SKM-1 treated with dmso at 0.1 percent for 144 hours (cell line): ENCODE data around the gene CNOT3.

ENCODE experiments used
- DNase-seq: peaks from one replicate; lab custom pipeline; 2025; ENCODE audit not compliant: unreplicated experiment; lab: John Stamatoyannopoulos, UW

Gene CNOT3

DNA sequence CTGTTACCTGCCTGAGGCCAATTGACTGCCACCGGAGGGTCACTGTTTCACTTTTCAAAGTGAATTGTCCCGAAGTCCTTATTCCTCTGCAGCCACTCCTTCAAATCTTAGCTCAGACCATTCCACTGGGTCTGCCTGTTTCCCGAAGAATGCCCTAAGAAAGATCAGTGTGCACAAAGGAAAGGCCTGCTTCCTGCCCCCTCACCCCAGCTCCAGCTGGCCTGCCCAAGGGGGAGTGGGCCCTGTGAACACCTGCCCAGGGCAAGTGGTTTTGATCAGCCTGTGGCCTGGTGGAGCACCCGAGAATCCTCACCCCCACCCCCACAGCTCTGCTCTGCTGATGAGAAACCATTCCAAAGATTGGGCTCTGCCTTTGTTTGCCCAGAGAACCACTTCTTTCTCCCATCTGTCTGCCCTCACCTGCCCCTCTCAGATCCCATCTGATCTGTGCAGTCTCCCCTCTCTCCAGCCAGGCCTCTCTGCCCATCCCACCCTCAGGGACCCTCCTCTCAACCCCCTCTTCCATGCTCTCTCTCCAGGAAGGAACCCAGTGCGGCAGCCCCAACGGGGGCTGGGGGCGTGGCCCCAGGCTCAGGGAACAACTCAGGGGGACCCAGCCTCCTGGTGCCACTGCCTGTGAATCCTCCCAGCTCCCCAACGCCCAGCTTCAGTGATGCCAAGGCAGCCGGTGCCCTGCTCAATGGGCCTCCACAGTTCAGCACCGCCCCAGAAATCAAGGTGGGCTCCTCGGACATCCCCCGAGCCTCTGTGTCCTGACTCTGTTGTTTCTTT is 11.7 kb downstream of the CNOT3 start:
- DNase-seq, result no peak

DNA sequence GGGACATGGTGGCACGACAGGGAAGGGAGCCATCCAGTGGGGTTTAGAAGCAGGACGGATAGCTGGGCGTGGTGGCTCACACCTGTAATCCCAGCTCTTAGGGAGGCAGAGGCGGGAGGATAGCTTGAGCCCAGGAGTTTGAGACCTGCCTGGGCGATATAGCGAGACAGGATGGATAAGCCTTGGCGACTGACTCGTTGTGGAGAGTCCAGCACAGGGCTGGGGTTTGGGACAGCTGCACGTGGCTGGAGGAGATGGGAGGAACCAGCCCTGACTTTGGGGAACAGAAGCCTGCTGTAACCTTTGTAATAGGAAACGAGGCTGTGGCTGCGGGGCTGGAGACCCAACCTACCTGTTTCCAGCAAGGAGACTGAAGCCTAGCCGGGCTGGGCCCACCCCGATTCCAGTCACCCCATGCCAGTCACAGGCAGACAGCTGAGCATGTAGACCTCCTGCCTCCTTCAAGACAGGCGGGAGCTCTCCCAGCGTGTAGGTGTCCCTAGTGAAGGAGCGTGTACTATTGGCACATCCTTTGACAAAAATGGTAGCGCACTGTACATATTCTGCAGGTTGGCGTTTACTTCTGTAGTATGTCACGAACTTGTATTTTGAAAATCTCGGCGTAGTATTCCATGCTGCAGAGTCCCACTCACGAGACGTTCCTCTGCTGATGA is 13.9 kb downstream of the CNOT3 start:
- no peak for DNase-seq

DNA sequence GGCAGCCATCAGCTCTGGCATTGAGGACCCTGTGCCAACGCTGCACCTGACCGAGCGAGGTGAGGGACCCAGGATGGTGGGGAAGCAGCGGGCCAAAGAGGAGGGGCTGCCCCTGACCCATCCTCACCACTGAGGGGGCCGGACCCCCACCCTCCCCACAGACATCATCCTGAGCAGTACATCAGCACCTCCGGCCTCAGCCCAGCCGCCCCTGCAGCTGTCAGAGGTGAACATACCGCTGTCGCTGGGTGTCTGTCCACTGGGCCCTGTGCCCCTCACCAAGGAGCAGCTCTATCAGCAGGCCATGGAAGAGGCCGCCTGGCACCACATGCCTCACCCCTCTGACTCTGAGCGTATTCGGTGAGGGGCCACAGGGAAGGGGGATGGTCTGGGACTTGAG is 14.7 kb downstream of the CNOT3 start:
- DNase-seq, result no peak

DNA sequence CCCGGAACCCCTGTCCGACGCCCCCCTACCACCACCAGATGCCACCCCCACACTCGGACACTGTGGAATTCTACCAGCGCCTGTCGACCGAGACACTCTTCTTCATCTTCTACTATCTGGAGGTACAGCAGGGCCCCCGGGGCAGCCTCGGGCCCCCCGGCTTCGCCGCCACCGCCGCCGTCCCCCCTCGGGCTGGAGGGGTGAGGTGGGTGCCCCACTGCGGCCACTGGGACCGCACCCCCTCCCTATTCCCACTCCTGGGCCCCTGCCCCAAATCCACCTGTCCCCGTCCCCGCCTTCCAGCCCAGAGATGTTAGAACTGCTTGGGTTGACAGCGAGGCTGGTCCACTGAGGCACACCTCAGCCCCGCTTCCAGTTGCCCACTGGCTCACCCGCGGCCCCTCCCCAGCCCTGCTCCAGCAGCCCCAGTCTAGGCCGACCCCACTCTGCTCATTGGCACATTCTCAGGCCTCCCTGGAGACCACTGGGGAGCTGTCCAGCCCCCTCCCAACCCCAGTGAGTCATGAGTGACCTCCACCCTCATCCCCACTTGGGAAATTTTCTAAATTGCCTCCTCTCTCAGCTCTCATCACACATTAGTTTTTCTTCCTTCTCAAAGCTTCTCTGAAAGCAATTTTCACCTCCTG is 15.4 kb downstream of the CNOT3 start:
- DNase-seq, result no peak

DNA sequence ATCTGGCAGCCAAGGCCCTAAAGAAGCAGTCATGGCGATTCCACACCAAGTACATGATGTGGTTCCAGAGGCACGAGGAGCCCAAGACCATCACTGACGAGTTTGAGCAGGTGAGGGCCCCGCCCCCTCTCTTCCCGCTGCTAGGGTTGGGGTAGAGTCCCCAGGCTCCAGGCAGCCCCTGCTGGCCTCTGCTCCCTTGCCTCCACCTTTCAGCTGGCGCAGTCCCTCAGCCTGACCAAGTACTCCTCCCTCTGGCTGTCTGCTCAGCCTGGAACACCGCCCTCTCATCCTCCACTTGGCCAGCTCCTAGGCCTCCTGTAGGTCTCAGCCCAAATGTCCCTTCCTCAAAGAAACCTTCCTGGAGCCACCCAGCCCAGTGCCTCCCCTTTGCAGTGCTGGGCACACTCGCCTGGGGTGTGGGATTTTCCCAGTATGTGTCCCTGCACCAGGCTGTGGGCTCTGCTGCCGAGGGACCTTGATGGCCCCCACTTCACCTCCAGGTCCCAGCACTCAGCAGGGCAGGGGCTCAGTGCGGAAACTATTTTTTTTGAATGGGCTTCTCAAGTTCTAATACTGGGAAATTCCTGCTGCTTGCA is 16.3 kb downstream of the CNOT3 start:
- no peak for DNase-seq

DNA sequence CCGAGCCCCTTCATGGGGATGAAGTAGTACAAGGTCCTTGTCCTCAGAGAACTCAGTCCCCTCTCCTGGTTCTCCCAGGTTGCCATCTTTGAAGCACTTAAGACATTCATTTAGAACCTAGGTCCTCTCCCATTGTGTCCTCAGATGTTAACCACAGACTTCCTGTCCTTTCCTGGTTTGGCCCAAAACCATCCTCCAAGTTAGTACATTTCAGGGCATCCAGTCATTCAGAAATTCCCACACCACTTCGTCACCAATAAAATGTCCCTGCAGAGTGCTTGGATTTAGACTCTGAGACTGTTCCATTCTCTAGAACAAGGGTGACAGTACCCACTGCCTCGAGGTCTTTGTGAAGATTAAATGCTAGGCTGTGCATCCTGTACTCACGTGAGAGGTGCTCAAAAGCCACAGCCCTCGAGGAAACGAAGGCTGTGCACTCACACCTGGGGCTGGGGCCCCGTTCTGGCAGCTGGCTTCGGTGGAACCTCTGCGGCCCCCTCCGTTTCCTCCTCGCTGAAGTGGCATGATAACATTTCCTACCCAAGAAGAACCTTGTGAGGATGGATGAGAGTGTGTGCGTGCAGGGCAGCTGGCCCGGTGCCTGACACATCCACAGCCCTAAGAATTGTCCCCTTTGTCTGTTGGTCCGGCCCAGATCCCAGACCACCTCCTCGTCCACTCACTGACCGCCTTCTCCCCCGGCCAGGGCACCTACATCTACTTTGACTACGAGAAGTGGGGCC is 17.2 kb downstream of the CNOT3 start:
- DNase-seq, result no peak

DNA sequence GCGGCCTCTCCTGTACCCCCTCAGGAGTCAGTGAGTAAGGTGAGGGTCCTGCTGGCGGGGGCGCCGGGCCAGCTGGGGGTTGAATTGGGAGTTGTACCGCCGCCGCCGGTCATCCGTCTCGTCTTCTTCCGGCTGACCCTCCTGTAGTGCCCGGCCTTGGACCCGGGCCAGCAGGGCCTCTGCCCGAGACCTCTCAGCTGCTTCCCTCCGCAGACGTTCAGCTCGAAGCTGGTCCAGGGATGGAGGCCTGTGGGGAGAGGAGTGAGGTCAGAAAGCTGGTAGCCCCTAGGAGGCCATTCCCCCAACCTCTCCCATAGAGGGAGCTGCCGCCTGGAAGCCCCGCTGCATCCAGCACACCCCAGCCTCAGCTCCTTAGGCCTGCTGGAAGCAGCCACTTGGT is 18.1 kb downstream of the CNOT3 start:
- DNase-seq, result no peak

DNA sequence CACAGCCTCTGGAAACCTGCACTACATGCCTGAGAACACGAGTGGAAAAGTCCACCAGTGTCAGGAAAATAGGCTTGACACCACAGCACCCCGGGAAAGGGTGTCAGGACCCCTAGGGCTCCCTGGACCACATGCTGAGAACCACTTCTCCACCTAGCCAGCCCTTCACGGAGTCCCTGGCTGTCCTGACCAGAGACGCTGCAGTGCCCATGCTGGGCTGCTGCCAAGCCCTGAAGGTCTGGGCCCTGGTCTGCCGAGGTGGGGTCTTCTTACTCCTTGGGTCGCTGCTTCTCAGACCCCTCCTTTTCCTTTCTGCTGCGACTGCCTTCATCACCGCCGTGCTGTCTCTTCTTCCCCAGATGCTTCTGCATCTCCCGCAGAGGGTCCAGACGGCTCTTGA is 18.9 kb downstream of the CNOT3 start:
- DNase-seq, result no peak

DNA sequence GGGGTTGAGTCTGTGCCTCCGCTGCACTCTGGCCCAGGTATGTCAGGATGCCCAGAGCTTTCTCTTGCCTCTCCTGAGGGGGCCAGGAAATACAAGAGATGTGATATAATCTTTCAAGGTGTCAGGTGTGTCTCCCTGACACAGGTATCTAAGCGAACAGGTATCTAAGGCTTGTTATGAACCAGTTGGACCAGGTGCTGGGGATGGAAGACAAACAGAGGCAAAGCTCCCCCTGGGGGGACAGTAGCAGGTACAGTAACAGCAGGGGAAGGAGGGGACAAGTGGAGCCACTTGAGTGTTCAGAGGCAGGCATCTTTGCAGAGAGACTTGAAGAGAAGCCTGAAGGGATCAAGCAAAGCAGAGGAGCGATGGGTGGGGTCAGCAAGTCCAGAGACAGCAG is 19.4 kb downstream of the CNOT3 start:
- no peak for DNase-seq

DNA sequence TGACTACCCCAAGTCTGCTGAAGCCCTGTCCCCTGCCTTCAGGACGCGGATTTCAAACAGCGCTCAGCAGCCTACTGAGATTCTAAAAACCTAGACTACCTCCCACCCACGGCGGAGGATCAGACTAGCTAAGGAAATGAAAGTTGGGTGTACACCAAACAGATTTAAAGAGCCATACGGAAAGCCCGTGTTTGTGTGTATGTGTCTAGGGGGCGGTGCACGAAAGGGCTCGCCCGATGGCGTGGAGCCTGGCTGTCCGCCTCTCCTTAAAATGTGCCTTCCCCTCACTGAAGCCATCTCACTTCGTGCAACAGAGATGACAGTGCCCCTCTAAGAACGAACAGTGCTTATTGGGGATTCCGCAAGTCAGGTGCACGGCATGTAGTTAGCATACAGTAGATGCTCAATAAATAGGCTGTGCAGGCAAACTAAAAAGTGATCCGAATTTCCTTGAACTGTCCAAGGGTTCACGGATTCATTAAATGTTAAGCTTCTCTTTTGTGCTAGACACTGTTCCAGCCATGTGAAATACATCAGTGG is 21.3 kb downstream of the CNOT3 start:
- no peak for DNase-seq

DNA sequence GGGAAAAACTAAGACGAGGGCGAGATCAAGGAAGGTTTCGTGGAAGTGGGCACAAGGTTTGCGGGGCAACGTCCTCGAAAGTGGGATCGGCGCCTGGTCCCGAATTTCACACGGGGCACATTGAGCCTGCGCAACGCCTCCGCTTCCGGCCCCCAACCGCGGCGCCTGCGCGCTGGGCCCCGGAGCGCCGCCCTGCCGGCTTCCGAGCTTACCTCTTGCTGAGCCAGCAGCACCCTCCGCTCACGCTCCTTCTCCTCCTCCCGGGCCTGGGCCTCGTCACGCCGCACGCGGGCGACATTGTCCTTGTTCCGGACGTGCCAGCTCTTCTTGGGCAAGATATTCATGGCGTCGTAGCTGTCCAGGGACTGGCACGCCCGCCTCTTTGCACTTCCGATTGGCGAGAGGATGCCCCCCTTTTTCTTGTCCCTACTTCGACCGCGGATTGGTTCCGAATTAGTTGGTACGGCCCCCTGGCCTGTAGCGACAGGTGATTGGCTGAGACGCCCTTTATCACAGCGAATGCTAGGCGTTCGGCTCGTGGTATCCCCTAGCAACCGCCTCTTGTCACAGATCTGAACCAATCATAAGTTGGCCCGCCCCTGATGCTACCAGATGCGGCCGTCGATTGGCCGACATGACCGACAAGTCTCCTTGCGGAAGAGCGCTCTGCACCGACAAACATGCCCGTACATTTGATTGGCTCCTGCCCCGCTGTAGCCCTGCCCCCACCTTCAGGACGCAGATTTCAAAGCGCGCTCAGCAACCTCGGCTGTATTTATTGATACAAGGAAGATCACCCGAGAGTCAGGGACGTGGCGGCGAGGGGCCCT is 22.0 kb downstream of the CNOT3 start, which contains the start of gene LENG1:
LENG1 (minus strand) TSS at position 370 of the 830 bp plus-strand sequence; CDS start at position 344, 26 bp downstream.
- peak; percentile 95 for DNase-seq

DNA sequence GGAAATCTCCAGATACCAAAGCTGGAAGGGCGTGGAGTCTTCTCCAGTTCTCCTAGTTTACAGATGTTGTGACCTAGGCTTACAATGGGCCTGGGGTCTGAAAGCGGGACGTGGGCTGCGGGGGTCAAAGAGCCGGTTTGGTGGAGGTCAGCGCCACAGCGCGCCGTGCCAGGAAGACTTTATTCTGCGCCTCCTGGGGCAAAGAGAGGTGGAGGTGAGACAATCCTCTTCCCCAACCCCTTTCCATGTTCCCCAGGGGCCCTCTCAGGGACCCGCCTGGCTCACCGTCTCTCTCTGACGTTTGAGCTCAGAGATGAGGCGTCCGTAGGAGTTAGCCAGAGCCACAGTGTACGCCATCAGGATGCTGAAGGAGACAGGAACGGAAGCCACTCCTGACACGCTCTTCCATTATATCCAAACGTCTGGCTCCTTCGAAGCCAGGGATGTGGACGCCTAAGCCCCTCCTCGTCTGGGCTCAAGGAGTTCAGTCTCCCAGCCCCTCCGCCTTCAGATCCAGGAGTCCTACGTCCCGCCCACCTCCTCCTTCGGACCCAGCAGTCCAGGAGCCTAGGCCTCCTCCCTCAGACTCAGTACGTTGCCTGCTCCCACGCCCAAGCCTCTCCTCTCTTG is 22.7 kb downstream of the CNOT3 start:
- DNase-seq, result no peak

DNA sequence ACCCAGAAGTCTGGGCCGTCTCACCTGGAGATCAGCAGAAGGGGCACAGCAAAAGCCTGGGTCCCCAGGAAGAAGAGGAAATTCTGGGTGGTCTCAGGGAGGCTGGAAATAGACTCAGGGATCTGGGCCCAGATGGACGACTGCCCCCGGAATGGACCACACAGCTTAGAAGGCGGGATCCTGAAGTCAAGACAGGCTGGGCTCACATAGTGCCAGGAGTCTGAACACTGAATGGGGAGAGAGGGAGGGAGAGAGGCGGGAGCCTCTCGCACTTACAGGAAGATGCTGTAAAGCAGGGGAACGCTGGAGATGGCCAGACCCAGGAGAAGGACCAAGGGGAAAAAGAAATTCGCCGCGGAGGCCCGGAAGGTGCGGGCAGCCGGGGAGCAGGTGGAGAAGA is 23.3 kb downstream of the CNOT3 start:
- no peak for DNase-seq

DNA sequence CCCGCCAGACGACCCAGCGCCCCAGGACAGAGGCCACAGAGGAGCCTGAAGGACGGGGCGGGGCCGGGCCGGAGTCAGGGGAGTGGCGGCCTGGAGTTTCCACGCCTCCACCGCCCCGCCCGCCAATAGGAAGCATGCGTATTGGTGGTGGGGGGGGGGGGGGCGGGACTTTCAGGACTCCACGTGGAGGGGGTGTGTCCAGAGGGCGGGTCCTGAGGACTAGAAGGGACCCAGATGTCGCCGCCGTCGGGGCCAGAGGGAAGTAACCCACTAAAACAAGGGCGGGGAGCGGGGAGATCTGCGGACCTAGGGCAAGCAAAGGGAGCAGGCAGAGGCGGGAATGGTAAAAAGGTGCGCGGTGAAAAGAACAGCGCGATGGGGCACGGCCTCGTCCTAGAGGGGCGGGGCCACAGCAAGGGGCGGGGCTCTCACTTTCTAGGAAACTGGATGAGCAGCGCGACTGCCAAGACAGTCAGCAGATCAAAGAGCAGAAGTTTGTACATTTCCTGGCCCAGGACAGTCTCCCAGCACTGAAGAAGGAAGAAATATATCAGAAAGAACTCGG is 24.8 kb downstream of the CNOT3 start:
- peak; percentile 60 for DNase-seq

DNA sequence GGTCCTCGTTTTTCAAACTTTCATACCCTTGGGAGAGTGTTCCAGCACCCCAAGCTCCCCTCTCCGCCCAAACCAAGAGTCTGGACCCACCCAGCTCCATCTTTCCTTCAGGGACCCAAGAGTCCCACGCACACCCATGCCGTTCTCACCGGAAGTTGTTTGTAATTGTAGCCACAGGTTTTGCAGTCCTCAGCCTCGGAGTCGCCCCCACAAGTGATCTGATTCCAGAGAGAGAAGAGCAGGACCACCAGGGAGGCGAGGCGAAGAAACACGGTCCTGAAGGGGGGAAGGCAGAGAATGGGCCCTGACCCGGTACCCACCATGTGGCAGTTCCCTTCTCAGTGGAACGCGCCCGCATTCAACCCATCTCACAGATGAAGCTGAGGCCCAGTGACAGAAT is 25.3 kb downstream of the CNOT3 start:
- no peak for DNase-seq

DNA sequence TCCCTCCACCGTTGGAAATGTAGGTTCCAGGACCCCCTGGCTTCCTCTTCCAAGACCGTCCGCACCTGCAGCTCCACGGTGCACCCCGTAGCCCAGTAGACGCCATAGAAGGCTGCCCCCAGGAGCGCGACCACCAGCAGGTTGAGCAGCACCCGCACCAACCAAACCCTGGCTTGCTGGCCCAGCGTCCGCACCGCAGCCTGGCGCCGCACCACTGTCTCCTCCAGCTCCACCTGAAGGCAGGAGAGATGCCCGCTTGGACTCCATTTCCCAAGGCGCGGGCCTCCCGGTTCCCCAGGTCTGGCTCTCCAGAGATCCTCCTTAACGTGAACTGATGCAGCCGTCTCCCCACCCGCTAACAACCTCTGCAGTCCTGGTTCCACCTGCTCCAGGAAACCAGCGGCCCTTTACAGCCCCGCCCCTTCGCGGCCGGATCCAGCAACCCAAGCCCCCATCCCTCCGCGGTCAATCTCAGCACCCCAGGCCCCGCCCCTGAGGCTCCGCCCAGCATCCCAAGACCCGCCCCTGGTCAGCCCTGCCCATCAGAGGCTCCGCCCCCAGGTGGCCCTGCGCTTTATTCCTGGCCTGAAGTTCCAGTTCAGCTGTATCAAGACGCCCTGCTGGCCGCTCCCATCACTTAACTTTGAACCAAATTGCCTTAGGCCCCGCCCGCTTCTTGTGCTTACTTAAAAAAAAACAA is 27.0 kb downstream of the CNOT3 start:
- no peak for DNase-seq

DNA sequence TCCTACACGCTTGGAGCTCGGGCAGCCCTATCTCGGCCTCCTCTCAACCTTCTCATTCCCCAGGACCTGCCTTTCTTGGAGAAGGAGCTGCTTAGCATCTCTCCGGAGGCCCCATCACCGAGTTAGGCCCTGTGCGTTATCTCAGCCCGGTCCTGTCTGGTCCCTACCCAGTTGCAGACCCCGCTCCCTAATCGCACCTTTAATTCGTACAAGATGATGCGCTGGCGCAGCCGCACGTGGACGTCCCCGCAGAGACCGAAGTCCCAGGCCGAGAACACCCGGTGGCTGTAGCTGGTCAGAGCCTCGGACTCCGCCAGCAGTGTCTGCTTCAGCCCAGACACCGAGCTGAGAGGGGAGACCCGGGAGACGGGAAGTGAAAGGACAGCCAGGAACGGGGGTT is 27.7 kb downstream of the CNOT3 start:
- DNase-seq, result no peak

DNA sequence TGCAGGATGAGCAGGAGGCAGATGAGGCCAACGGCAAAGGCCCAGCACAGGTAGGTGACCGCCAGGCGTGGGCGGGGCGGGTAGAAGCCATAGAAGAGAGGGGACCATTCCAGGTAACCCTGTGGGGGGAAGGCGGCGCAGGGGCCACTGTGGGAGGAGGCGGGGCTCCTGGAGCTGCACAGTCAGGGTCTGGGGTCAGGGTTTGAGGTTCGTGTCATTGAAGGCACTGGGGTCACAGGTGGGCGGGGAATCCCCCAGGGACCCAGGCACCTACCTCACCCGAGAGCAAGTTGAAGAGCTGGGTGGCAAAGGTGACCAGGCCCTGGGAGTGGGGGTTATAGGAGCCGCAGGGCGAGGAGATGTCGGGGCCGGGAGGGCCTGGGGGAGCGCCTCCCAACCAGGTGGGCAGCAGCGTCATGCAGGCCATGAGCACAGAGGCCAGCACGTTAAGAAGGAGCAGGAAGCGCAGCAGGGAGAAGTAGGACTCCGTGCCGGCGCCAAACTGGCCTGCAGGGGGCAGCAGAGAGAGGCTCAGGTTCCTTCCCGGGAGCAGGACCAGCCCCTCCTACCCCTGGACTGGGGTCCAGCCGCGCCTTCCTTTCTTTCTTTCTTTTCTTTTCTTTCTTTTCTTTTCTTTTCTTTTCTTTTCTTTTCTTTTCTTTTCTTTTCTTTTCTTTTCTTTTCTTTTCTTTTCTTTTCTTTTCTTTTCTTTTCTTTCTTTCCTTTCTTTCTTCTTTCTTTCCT is 30.8 kb downstream of the CNOT3 start:
- peak; percentile 50 for DNase-seq
